ENCODE measurements around the gene BORCS8.
"Not testable (repeated sequence)": the region's sequence is repeated elsewhere in the genome, so short reads cannot be mapped to it uniquely, and the experiment has no call there.

Gene BORCS8

DNA sequence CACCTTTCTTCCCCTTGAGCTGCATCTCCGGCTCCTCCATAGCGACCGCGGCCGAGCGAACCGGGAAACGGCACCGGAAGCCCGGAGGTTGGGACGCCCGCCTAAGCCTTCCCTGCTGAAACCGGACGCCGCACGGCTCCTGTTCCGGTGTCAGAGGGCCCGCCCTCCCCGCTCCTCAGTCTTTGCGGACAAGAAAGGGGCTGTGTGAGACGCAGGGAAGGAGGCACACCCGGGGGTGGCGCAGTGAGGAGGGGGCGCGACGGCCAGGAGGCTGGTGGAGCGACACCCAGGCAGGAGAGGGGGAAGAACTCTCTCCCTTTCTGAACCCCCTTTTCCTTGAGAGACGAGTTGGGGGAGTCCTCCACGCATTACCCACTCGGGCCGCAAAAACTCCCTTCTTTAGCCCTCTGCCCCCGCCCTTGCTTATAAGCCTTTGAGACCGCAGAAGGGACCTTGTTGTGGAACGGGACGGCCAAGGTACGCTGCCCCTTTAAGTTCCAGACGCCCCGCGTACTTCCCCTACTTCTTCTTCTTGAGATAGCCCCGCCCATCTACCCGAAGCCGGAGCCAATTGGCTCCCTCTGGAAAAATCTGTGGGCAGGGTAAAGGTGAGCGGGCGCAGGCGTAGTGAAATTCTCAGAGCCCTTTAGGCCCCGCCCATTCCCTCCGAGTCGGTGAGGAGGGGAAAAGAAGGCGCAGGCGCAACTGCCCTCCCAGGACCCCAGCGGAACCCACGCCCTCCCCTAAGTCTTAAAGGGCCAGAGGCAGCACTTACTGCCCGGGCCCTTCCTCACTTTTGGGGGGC is at the start of gene BORCS8, which contains the start of gene RFXANK:
TSS of gene BORCS8 (minus strand) at position 75 of the 805 bp plus-strand sequence. CDS start at position 40, 35 bp downstream.
TSS of gene RFXANK (plus strand) at position 181 of the 805 bp plus-strand sequence. CDS start 1,689 bp downstream, outside the sequence.
- DNase-seq (ENCODE audit: low spot score): peak; percentile 99

DNA sequence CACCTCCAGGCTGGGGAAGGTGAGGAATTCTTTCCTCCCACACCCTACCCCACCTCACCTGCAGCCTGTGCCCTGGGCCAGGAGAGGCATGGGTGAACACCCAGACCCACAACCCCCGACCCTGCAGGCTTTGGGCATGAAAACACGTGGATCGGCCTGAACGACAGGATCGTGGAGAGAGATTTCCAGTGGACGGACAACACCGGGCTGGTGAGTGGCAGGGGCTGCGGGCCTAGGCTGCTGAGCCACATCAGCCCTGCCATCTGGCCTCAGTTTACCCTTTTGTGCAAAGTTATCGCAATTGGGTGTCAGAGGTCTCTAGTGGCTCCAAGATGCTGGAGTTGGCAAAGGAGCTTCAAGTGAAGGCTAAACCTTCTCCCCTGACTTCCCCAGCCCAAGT is 48.5 kb upstream of the BORCS8 start:
- no peak for DNase-seq (ENCODE audit: low spot score)

DNA sequence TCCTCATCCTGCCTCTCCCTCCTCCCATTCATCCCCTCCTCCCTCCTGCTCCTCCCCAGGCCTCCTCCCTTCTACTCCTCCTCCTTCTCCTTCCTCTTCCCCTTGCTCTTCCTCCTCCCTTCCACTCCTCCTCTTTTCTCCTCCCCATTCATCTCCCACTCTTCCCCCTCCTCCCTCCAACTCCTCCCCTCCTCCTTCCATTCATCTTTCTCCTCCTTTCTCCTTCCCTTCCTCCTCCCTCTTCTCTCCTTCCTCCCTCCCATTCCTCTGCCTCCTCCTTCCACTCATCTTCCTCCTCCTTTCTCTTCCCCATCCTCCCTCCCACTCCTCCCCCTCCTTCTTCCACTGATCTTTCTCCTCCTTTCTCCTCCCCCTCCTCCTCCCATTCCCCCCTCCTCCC is 47.7 kb upstream of the BORCS8 start:
- no peak for DNase-seq (ENCODE audit: low spot score)

DNA sequence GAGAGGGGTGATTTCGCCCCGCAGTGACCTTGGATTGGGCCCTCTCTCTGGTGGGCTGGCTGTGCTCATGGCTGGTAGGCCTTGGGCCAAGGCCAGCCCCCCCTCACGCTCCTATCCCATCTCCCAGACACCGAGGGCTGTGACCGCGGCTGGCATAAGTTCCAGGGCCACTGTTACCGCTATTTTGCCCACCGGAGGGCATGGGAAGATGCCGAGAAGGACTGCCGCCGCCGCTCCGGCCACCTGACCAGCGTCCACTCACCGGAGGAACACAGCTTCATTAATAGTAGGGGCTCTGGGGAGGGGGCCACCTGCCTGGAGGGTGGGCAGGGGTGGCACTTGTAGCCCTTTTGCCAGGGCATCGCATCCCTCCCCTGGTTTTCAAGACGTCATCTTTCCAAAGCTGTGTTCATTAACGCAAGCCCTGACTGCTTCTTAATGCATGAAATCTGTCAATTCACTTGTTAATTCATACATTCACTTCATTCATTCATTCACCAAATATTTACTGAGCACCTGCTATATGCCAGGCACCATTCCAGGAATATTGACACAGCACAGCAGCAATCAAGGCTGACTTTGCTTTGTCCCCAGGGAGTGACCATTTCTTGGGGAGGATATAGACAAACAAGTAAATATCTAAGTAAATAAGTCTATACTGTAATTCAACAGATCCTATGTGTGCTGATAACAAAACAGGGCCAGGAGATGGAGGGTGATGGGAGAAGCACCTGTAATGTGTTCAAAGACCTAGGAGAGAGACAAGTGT is 46.4 kb upstream of the BORCS8 start:
- DNase-seq (ENCODE audit: low spot score): no peak

DNA sequence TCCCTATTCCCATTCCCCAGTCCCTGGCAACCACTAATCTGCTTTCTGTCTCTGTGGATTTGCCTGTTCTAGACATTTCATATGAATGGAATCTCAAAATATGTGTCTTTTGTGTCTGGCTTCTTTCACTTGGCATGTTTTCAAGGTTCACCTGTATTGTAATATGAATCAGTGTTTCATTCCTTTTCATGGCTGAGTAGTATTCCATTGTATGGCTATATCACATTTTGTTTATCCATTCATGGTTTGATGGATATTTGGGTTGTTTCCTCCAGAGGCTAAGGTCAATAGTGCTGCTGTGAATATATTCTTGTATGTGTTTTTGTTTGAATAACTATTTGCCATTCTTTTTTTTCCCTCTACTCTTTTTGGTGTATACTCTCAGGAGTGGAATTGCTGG is 44.2 kb upstream of the BORCS8 start:
- DNase-seq (ENCODE audit: low spot score): no peak

DNA sequence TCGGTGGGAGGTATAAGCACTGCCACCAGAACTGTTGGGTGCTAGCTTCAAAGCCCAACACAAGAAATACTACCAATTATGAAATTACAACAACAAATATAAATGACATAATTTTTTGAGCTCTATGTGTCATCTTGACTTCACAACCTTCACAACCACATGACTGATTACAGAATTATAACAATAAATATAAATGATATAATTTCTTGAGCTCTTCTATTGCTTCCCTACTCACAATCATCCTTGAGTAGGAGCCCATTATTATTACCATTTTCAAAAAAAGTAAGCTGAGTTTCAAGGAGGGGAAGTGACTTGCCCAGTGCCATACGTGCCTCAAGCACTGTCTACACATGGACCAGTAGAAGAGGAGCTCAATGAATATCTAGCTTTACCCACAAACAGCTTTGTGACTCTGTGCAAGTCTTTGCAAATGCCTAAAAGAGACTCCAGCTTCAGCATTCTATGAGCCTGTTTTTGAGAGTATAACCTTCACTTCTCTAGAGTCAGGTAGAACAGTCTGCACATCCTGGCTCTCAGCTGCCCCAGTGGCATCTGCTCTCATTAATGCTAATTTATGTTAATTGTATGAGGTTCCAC is 42.4 kb upstream of the BORCS8 start:
- DNase-seq (ENCODE audit: low spot score): no peak

DNA sequence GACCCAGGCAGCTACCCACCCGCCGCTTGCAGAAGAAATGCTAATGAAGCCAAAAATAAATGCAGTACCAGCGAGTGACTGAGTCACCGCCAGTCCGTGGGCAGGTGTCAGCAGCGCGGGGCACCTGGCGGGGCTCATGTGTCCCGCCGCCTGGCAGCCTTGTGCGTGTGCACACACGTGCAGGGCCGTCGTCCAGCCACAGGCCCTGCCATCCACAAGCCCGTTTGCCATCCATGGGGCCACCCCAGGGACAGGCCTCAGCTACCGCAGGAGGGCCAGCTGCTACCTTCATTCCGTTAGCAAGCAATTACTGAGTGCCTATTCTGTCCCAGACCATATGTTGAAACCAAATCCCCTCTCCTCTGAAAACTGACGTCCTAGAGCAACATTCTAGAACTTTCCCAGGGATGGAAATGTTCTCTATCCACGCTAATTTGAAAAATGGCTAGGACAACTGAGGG is 40.3 kb upstream of the BORCS8 start:
- no peak for DNase-seq (ENCODE audit: low spot score)

DNA sequence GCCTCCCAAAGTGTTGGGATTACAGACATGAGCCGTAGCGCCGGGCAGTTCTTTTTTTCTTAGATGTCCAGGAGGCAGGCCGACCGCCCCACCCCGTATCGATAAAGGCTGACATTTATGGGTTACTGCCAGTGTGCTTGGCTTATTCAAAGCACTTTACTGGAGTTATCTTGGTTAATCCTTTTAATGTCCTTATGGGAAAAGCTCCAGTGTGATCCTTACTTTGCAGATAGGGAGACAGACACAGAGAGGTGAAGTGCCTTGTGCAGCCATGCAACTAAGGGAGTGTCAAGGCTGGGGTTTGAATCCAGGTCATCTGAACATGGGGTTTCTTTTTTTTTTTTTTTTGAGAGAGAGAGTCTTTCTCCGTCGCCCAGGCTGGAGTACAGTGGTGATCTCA is 39.0 kb upstream of the BORCS8 start:
- DNase-seq (ENCODE audit: low spot score): no peak

DNA sequence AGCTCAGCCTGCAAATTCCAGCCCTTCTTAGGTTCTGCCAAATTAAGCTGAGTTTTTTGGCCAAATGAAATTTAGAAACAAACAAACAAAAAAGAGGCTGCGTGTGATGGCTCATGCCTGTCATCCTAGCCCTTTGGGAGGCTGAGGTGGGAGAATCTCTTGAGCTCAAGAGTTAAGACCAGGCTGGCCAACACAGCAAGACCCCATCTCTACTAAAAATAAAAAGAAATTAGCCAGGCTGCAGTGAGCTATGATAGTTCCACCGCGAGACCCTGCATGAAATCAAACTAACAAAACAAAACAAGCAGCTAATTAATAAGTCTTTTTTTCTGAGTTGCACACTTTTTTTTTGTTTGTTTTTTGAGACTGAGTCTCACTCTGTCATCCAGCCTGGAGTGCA is 37.7 kb upstream of the BORCS8 start:
- DNase-seq (ENCODE audit: low spot score): no peak

DNA sequence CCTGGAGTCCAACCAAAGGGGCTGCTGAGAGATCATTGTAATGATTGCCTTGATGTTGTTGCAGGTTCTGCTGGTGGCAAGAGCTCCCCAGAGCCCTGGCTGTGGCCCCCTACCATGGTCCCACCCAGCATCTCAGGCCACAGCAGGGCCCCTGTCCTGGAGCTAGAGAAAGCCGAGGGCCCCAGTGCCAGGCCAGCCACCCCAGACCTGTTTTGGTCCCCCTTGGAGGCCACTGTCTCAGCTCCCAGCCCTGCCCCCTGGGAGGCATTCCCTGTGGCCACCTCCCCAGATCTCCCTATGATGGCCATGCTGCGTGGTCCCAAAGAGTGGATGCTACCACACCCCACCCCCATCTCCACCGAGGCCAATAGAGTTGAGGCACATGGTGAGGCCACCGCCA is 35.3 kb upstream of the BORCS8 start:
- no peak for DNase-seq (ENCODE audit: low spot score)

DNA sequence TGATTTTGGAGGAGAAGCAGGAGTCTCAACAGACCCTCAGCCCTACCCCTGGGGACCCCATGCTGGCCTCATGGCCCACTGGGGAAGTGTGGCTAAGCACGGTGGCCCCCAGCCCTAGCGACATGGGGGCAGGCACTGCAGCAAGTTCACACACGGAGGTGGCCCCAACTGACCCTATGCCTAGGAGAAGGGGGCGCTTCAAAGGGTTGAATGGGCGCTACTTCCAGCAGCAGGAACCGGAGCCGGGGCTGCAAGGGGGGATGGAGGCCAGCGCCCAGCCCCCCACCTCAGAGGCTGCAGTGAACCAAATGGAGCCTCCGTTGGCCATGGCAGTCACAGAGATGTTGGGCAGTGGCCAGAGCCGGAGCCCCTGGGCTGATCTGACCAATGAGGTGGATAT is 34.7 kb upstream of the BORCS8 start:
- no peak for DNase-seq (ENCODE audit: low spot score)

DNA sequence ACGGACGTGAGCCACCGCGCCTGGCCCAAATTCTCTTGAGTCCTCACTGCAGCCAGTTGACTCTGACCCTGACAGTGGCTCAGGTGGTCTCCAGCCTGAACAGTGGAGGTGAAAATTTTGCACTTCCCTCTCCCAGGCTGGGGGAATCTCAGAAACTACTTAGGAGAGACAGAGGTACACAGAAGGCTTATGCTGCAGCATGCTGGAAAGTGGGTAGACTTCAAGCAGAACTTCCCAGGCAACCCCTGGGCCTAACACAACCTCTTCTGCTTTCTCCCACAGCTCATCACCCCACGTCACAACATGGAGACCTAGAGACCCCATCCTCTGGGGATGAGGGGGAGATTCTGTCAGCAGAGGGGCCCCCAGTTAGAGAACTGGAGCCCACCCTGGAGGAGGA is 34.3 kb upstream of the BORCS8 start:
- no peak for DNase-seq (ENCODE audit: low spot score)

DNA sequence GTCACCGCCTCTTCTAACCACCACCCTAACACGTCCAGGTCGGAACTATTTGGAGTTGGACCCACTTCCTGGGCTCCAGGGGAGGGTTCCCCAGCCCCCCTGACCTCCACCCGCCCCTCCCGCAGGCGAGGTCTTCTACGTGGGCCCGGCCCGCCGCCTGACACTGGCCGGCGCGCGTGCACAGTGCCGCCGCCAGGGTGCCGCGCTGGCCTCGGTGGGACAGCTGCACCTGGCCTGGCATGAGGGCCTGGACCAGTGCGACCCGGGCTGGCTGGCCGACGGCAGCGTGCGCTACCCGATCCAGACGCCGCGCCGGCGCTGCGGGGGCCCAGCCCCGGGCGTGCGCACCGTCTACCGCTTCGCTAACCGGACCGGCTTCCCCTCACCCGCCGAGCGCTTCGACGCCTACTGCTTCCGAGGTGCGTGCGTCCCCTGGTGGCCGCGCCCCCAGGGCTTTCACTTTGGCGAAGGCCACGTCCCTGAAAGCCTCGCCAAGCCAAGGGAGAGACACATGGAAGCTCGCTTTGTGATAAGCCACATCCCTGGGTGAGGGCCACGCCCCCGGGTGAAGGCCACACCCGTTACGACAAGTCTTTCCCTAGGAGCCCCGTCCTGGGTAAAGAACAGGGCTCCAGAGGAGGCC is 33.0 kb upstream of the BORCS8 start:
- no peak for DNase-seq (ENCODE audit: low spot score)

DNA sequence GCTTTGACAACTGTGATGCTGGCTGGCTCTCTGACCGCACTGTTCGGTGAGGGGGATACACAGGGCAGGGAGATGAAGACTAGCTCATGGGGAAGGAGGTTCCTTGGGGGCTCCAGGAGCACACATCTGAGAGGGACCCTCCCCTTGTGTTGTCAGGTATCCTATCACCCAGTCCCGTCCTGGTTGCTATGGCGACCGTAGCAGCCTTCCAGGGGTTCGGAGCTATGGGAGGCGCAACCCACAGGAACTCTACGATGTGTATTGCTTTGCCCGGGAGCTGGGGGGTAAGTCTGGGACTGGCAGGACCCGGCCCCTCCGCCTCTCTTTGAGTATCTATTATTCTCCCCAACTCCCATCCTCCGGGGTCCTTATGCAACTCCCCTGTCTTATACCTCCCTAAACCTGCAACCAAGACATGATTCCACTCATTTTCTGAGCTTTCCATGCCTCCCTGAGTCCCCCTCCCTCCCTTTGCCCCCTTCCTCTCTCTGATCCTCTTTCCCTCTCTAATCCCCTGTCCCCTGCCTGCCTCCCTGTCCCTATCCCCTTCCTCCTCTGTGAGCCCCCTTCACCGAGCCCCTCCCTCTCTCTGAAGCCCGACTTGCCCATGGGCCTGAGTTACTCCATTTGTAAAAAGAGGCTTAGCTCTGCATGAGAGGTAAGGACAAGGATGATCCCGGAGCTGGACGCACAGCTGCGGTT is 32.3 kb upstream of the BORCS8 start:
- DNase-seq (ENCODE audit: low spot score): no peak

DNA sequence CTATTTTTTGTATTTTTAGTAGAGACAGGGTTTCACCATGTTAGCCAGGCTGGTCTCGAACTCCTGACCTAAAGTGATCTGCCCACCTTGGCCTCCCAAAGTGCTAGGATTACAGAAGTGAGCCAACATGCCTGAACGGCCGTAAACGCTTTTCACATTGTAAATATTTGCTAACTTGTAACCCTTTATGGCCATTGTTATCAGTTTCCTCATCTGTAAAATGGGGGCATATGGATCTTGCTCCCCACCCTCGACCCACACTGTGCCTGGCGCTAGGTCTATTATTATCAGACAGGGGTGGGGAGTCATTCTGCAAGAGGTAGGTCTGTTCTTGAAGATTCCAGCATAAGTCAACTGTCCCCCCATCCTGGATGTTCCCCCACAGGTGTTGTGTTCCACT is 31.7 kb upstream of the BORCS8 start:
- no peak for DNase-seq (ENCODE audit: low spot score)

DNA sequence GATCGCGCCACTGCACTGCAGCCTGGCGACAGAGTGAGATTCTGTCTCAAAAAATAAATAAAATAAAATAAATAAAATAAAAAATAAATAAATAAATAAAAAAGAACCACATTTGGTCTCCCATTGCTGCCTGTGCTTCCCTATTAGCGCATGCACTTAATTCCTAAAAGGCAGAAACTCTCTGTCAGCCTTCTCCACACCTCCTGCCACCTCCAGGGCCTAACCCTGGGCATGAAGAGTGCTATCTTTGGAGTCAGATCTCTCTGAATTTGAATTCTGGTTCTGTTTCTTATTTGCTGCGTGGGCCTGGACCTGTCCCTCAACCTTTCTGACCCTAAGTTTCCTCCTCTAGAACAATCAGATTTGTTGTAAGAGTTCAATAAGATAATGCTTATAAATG is 31.1 kb upstream of the BORCS8 start:
- DNase-seq (ENCODE audit: low spot score): no peak

DNA sequence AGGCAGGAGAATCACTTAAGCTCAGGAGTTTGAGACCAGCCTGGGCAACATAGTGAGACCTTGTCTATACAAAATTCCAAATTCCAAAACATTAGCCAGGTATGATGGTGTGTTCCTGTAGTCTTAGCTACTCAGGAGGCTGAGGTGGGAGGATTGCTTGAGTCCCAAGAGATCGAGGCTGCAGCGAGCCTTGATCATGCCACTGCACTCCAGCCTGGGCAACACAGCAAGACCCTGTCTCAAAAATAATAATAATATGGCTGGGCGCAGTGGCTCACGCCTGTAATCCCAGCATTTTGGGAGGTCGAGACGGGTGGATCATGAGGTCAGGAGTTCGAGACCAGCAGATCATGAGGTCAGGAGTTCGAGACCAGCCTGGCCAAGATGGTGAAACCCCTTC is 29.0 kb upstream of the BORCS8 start:
- DNase-seq (ENCODE audit: low spot score): not testable (repeated sequence)

DNA sequence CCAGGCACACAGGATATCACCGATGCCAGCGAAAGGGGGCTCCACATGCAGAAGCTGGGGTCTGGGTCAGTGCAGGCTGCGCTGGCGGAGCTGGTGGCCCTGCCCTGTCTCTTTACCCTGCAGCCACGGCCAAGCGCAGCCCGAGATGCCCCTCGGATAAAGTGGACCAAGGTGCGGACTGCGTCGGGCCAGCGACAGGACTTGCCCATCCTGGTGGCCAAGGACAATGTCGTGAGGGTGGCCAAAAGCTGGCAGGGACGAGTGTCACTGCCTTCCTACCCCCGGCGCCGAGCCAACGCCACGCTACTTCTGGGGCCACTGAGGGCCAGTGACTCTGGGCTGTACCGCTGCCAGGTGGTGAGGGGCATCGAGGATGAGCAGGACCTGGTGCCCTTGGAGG is 27.0 kb upstream of the BORCS8 start:
- DNase-seq (ENCODE audit: low spot score): no peak

DNA sequence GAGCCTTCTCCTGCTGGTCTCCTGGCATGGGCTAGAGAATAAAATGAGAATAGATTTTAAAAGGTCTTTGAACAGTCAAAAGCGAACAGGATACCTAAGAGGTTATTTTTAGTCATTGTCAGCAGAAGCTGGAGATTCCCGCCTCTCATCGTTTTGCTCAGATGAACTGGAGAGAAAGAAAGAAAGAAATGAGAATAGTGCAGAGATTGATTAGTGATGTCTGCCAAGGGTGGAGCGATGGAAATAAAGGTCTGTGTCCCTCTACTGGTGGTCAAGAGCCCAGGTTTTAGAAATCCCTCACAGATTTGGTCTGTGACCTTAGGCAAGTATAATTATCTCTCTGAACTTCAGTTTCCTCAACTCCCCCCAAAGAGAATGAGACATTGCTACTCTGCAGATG is 25.1 kb upstream of the BORCS8 start:
- DNase-seq (ENCODE audit: low spot score): no peak

DNA sequence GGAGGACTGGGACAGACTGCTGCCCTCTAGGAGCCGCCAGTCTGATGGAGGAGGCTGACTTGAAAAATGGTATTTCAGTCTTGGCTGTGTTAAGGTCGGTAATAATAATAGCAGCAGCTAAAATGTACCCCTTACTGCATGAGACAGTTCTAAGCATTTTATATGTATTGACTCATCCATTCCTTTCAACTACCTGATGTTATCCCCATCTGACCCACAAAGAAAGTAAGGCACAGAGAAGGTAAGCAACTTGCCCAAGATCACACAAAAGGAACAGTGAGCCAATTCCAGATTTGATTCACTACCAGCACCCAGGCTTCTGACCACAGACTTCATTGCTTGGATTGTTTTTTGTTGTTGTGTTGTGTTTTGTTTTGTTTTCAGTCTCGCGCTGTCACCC is 23.8 kb upstream of the BORCS8 start:
- DNase-seq (ENCODE audit: low spot score): no peak

DNA sequence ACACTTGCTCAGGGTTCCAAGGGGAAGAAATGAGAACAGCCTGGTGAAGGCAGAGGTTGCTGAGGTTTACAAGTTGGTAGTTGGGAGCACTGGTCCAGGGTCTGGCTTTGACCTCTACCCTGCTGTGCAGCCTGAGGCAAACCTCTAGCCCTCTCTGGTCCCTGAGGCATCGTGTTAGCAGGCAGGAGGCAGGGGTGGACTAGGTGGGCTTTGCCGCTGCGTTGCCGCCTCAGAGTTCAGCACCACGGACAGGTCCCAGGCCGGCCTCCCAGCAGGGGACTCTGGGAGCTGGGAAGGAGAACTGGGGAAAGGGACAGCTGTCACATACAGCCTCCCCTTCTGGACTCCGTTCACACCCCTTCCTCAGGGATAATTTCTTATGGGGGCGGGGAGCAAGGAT is 22.9 kb upstream of the BORCS8 start:
- DNase-seq (ENCODE audit: low spot score): no peak

DNA sequence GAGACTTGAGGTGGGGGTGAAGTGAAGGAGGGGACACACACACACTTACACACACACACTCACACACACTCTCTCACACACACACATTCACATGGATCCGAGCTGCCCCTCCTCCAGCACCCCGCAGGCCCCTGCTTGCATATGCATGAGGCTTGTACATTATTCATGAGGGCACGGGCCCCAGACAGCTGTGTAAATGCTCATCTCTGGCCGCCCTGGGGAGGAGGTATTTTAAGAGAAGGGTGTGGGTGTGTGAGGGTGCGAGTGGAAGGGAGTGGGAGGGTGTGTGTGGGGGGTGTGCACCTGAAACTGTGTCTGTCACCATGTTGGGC is 22.2 kb upstream of the BORCS8 start:
- DNase-seq (ENCODE audit: low spot score): no peak

All from pons (tissue), 1 donor.